GM23248 (cell line): ENCODE measurements around the gene LEFTY1.

Experiments used
- EZH2 ChIP-seq: fragments of 200-600 bp; sonication (generic); IDR thresholded peaks from 2 replicates; pipeline ENCODE4 v1.6.1; 2018; ENCODE audit warnings: antibody characterized with exemption, mild to moderate bottlenecking; ENCODE audit not compliant: insufficient read depth, poor library complexity, severe bottlenecking
- EZH2phosphoT487 ChIP-seq: fragments of 200-600 bp; sonication (generic); IDR thresholded peaks from 2 replicates; pipeline ENCODE4 v1.6.1; 2018; ENCODE audit warnings: antibody characterized with exemption, moderate library complexity, mild to moderate bottlenecking, low read depth; ENCODE audit not compliant: insufficient read depth

GRCh38 chr1:225840223-225840610, 48.7 kb downstream of the LEFTY1 start:
- TF ChIP-seq EZH2 = no peak
- no peak for TF ChIP-seq EZH2phosphoT487
